WTC11 (cell line): ENCODE data around the gene MAFB. TPM values are rescaled to one million over a fixed set of nuclear protein-coding genes. Genes with fewer than 3 reads are reported as not detected.

Experiments
- ATAC-seq: fragments of 200-7000 bp; cut with Tn5 transposase; 2 replicates; pipeline ENCODE4 v1.10.0; 2021; ENCODE audit warnings: mild to moderate bottlenecking, moderate library complexity
- CTCF ChIA-PET: fragments of 300-600 bp; sonication (Branson Sonifier 250); formaldehyde crosslinking; loops from one replicate; lab custom pipeline; 2021; ENCODE audit warnings: antibody characterized with exemption; lab: Charles Lee
- POLR2A ChIA-PET: fragments of 350-600 bp; sonication (Branson Sonifier 250); formaldehyde crosslinking; loops from one replicate; lab custom pipeline; 2021; ENCODE audit warnings: antibody characterized with exemption; lab: Charles Lee
- DNase-seq: peaks from one replicate; pipeline ENCODE4 v3.0.0; 2021; ENCODE audit warnings: low spot score
- H3K27ac Mint-ChIP-seq: 2 replicates; pipeline ENCODE4 v1.8.0; 2021; ENCODE audit warnings: mixed read lengths
- H3K27me3 Mint-ChIP-seq: 2 replicates; pipeline ENCODE4 v1.8.0; 2021; ENCODE audit warnings: low read depth, mild to moderate bottlenecking, moderate library complexity, mixed read lengths
- H3K36me3 Mint-ChIP-seq: 2 replicates; pipeline ENCODE4 v1.8.0; 2021; ENCODE audit warnings: mixed read lengths
- H3K4me1 Mint-ChIP-seq: 2 replicates; pipeline ENCODE4 v1.8.0; 2022; ENCODE audit warnings: mixed read lengths
- H3K4me3 Mint-ChIP-seq: 2 replicates; pipeline ENCODE4 v1.8.0; 2021; ENCODE audit warnings: mild to moderate bottlenecking, moderate library complexity, mixed read lengths
- H3K9me3 Mint-ChIP-seq: 2 replicates; pipeline ENCODE4 v1.8.0; 2021; ENCODE audit warnings: mixed read lengths
- AR ChIP-seq: fragments of 250-450 bp; sonication (Bioruptor Pico); IDR thresholded peaks from 2 replicates; pipeline ENCODE4 v1.9.0; 2021; ENCODE audit warnings: mild to moderate bottlenecking
- EMX1 ChIP-seq: fragments of 250-450 bp; sonication (Bioruptor Pico); IDR thresholded peaks from 2 replicates; pipeline ENCODE4 v1.8.0; 2021; ENCODE audit warnings: mild to moderate bottlenecking
- ERG ChIP-seq: fragments of 250-450 bp; sonication (Bioruptor Pico); IDR thresholded peaks from 2 replicates; pipeline ENCODE4 v1.8.0; 2021; ENCODE audit warnings: mild to moderate bottlenecking
- GABPB1 ChIP-seq: sonication (generic); formaldehyde crosslinking; IDR thresholded peaks from 2 replicates; pipeline ENCODE4 v1.8.1; 2023; ENCODE audit warnings: mild to moderate bottlenecking, missing genetic modification reagents
- MLX ChIP-seq: sonication (generic); formaldehyde crosslinking; IDR thresholded peaks from 2 replicates; pipeline ENCODE4 v1.8.1; 2023; ENCODE audit warnings: mild to moderate bottlenecking, missing genetic modification reagents, moderate library complexity
- MXD4 ChIP-seq: fragments of 250-450 bp; sonication (Bioruptor Pico); IDR thresholded peaks from 2 replicates; pipeline ENCODE4 v1.8.0; 2021; ENCODE audit warnings: mild to moderate bottlenecking, moderate library complexity, borderline replicate concordance
- NR3C1 ChIP-seq: sonication (generic); formaldehyde crosslinking; conservative IDR thresholded peaks from 2 replicates; pipeline ENCODE4 v1.8.1; 2023; ENCODE audit warnings: low read depth, mild to moderate bottlenecking, missing genetic modification reagents
- PRDM15 ChIP-seq: sonication (generic); formaldehyde crosslinking; IDR thresholded peaks from 2 replicates; pipeline ENCODE4 v1.8.0; 2022; ENCODE audit warnings: missing genetic modification reagents
- ZNF121 ChIP-seq: sonication (generic); formaldehyde crosslinking; IDR thresholded peaks from 2 replicates; pipeline ENCODE4 v1.8.0; 2023; ENCODE audit warnings: missing genetic modification reagents
- ZNF281 ChIP-seq: sonication (generic); formaldehyde crosslinking; IDR thresholded peaks from 2 replicates; pipeline ENCODE4 v1.8.0; 2023; ENCODE audit warnings: mild to moderate bottlenecking, missing genetic modification reagents
- ZNF532 ChIP-seq: fragments of 250-450 bp; sonication (Bioruptor Pico); IDR thresholded peaks from 2 replicates; pipeline ENCODE4 v1.9.0; 2021; ENCODE audit warnings: mild to moderate bottlenecking, borderline replicate concordance
- total RNA-seq: library from RNA; stranded (reverse); gene quantifications from 3 replicates; pipeline ENCODE4 v1.2.3, GENCODE V29; 2021

The MAFB gene
- total RNA-seq, 1 experiment from 2014 or later, result 5.3 TPM

- TF ChIP-seq ZNF281 (CRISPR knock-in tag) (no peak), ZNF121 (no peak), PRDM15 (CRISPR knock-in tag) (no peak), NR3C1 (CRISPR knock-in tag) (no peak), ERG (CRISPR knock-in tag) (no peak), AR (no peak), ZNF532 (CRISPR knock-in tag) (no peak)
Measured at GRCh38 chr20:40640667-40641066, 48.4 kb downstream of the MAFB start (continued).

GRCh38 chr20:40639676-40640355 lies 49.2 kb downstream of the MAFB start:
- DNase-seq (no peak), ATAC-seq (no peak)
- no peaks in the 10 kb centered on the region for H3K36me3 Mint-ChIP-seq
- ChIA-PET POLR2A (no interaction called here), CTCF (no interaction called here)
- H3K27ac Mint-ChIP-seq, result no peak overlapping the region
- H3K4me1 Mint-ChIP-seq, result no peaks in the 10 kb centered on the region
- H3K9me3 Mint-ChIP-seq, result no peaks in the 10 kb centered on the region
- no peak overlapping the region for H3K4me3 Mint-ChIP-seq
- H3K27me3 Mint-ChIP-seq, result peaks cover 2% of the 10 kb centered on the region; the same call in 1 of the 2 replicates
- TF ChIP-seq MLX (CRISPR knock-in tag), result no peak
- TF ChIP-seq GABPB1 (CRISPR knock-in tag), result no peak
- no peak for TF ChIP-seq EMX1 (CRISPR knock-in tag)
- no peak for TF ChIP-seq AR
- no peak for TF ChIP-seq PRDM15 (CRISPR knock-in tag)
- TF ChIP-seq MXD4 (CRISPR knock-in tag), result no peak
